Measurements from ENCODE around the gene BCAM. TPM values are rescaled to one million over a fixed set of nuclear protein-coding genes. Genes with fewer than 3 reads are reported as not detected.
"Not testable (repeated sequence)": the region's sequence is repeated elsewhere in the genome, so short reads cannot be mapped to it uniquely, and the experiment has no call there.

Gene BCAM
- polyA plus RNA-seq, 1 donor from 2014 or later = not detected

GRCh38 chr19:44847144-44848035 lies 38.5 kb downstream of the BCAM start:
- Mint-ChIP-seq H3K9me3 (peaks cover 0 to 2% (median 0%) of the 10 kb centered on the region in 3 donors), H3K27me3 (peaks cover 37% of the 10 kb centered on the region), H3K4me3 (peak overlapping the region; percentile 12 to 92 (median 76)), H3K27ac (peak overlapping the region in 1 of 3 donors; percentile 3), H3K4me1 (peaks cover 10 to 17% (median 14%) of the 10 kb centered on the region in 3 donors), H3K36me3 (no peaks in the 10 kb centered on the region)

GRCh38 chr19:44848036-44848811 lies 39.3 kb downstream of the BCAM start:
- H3K9me3 Mint-ChIP-seq = peaks cover 0 to 2% (median 0%) of the 10 kb centered on the region in 3 donors
- H3K27ac Mint-ChIP-seq = no peak overlapping the region
- H3K4me3 Mint-ChIP-seq = peak overlapping the region in 1 of 4 donors; percentile 16
- no peaks in the 10 kb centered on the region for H3K36me3 Mint-ChIP-seq
- peaks cover 37% of the 10 kb centered on the region for H3K27me3 Mint-ChIP-seq
- H3K4me1 Mint-ChIP-seq = peaks cover 10 to 17% (median 14%) of the 10 kb centered on the region in 3 donors

- no peak overlapping the region for H3K4me3 Mint-ChIP-seq
- H3K27ac Mint-ChIP-seq = no peak overlapping the region
- no peaks in the 10 kb centered on the region for H3K36me3 Mint-ChIP-seq
- peaks cover 10 to 17% (median 14%) of the 10 kb centered on the region in 3 donors for H3K4me1 Mint-ChIP-seq
- H3K27me3 Mint-ChIP-seq = peaks cover 41% of the 10 kb centered on the region
- peaks cover 0 to 2% (median 0%) of the 10 kb centered on the region in 3 donors for H3K9me3 Mint-ChIP-seq
Measured at GRCh38 chr19:44848812-44849447, 40.0 kb downstream of the BCAM start.

- no peak overlapping the region for H3K27ac Mint-ChIP-seq
Measured at GRCh38 chr19:44850641-44851109, 41.8 kb downstream of the BCAM start.

GRCh38 chr19:44851427-44851826 lies 42.5 kb downstream of the BCAM start:
- H3K36me3 Mint-ChIP-seq = no peaks in the 10 kb centered on the region
- peak overlapping the region in 1 of 4 donors; percentile 78 for H3K4me3 Mint-ChIP-seq
- peaks cover 35% of the 10 kb centered on the region for H3K27me3 Mint-ChIP-seq
- peaks cover 3 to 6% (median 6%) of the 10 kb centered on the region in 3 donors for H3K4me1 Mint-ChIP-seq
- H3K9me3 Mint-ChIP-seq = peaks cover 0 to 4% (median 0%) of the 10 kb centered on the region in 3 donors
- H3K27ac Mint-ChIP-seq = peak overlapping the region in 1 of 3 donors; percentile 53

More at GRCh38 chr19:44850641-44851109, 41.8 kb downstream of the BCAM start:
- Mint-ChIP-seq H3K4me1 (peaks cover 4 to 8% (median 6%) of the 10 kb centered on the region in 3 donors), H3K9me3 (peaks cover 0 to 2% (median 0%) of the 10 kb centered on the region in 3 donors), H3K36me3 (no peaks in the 10 kb centered on the region), H3K27me3 (peaks cover 36% of the 10 kb centered on the region), H3K4me3 (no peak overlapping the region)

GRCh38 chr19:44855606-44856005 lies 46.7 kb downstream of the BCAM start:
- H3K4me1 Mint-ChIP-seq = no peaks in the 10 kb centered on the region
- no peak overlapping the region for H3K4me3 Mint-ChIP-seq
- H3K9me3 Mint-ChIP-seq = peaks cover 0 to 2% (median 0%) of the 10 kb centered on the region in 3 donors
- H3K27ac Mint-ChIP-seq = no peak overlapping the region
- H3K36me3 Mint-ChIP-seq = no peaks in the 10 kb centered on the region
- H3K27me3 Mint-ChIP-seq = peaks cover 18% of the 10 kb centered on the region

GRCh38 chr19:44856421-44857083 lies 47.6 kb downstream of the BCAM start:
- H3K36me3 Mint-ChIP-seq = no peaks in the 10 kb centered on the region
- H3K4me1 Mint-ChIP-seq = no peaks in the 10 kb centered on the region
- peaks cover 18% of the 10 kb centered on the region for H3K27me3 Mint-ChIP-seq
- no peak overlapping the region for H3K4me3 Mint-ChIP-seq
- peaks cover 0 to 2% (median 0%) of the 10 kb centered on the region in 3 donors for H3K9me3 Mint-ChIP-seq
- H3K27ac Mint-ChIP-seq = no peak overlapping the region

- Mint-ChIP-seq H3K4me3 (no peak overlapping the region), H3K27ac (no peak overlapping the region), H3K4me1 (no peaks in the 10 kb centered on the region), H3K27me3 (peaks cover 16% of the 10 kb centered on the region), H3K36me3 (no peaks in the 10 kb centered on the region), H3K9me3 (peaks cover 0 to 2% (median 0%) of the 10 kb centered on the region in 3 donors)
Measured at GRCh38 chr19:44857837-44858236, 48.9 kb downstream of the BCAM start.

- H3K27ac Mint-ChIP-seq, H3K9me3 Mint-ChIP-seq, H3K4me1 Mint-ChIP-seq, H3K36me3 Mint-ChIP-seq, H3K4me3 Mint-ChIP-seq: not testable (repeated sequence)
- peaks cover 14% of the 10 kb centered on the region for H3K27me3 Mint-ChIP-seq
Measured at GRCh38 chr19:44861576-44861975, 52.7 kb downstream of the BCAM start.

GRCh38 chr19:44863990-44864389 lies 55.1 kb downstream of the BCAM start:
- Mint-ChIP-seq H3K4me1 (no peaks in the 10 kb centered on the region), H3K4me3 (no peak overlapping the region), H3K27me3 (peaks cover 11% of the 10 kb centered on the region), H3K9me3 (no peaks in the 10 kb centered on the region), H3K27ac (no peak overlapping the region), H3K36me3 (no peaks in the 10 kb centered on the region)

- Mint-ChIP-seq H3K4me3 (no peak overlapping the region), H3K36me3 (peaks cover 2% of the 10 kb centered on the region), H3K9me3 (no peaks in the 10 kb centered on the region), H3K27ac (no peak overlapping the region), H3K27me3 (peaks cover 5% of the 10 kb centered on the region), H3K4me1 (no peaks in the 10 kb centered on the region)
Measured at GRCh38 chr19:44865196-44865767, 56.4 kb downstream of the BCAM start.

- H3K36me3 Mint-ChIP-seq = peaks cover 2% of the 10 kb centered on the region
- H3K27me3 Mint-ChIP-seq = peaks cover 5% of the 10 kb centered on the region
- H3K9me3 Mint-ChIP-seq = no peaks in the 10 kb centered on the region
- no peak overlapping the region for H3K4me3 Mint-ChIP-seq
- H3K4me1 Mint-ChIP-seq = no peaks in the 10 kb centered on the region
- no peak overlapping the region for H3K27ac Mint-ChIP-seq
Measured at GRCh38 chr19:44866664-44867063, 57.8 kb downstream of the BCAM start.

GRCh38 chr19:44867578-44867977 lies 58.7 kb downstream of the BCAM start:
- Mint-ChIP-seq H3K4me1 (no peaks in the 10 kb centered on the region), H3K9me3 (no peaks in the 10 kb centered on the region), H3K36me3 (peaks cover 2% of the 10 kb centered on the region), H3K27ac (no peak overlapping the region), H3K4me3 (peak overlapping the region in 1 of 4 donors; percentile 28), H3K27me3 (peaks cover 5% of the 10 kb centered on the region)

Measured in IgD-negative memory B cell (primary cell).